Stimulated activated naive CD8-positive, alpha-beta T cell treated with anti-CD3 and anti-CD28 coated beads, Interleukin-15, Interleukin-2, amounts not matched to agents 100 U/mL and 50 U/mL, for 24 hours (primary cell): ENCODE data around the gene FGF10.

Experiments used
- ATAC-seq: fragments of 150-1000 bp; cut with Tn5 transposase; one replicate; pipeline ENCODE4 v1.10.0; 2021
- DNase-seq: peaks from one replicate; pipeline ENCODE4 v3.0.0; 2021

FGF10 gene

DNA sequence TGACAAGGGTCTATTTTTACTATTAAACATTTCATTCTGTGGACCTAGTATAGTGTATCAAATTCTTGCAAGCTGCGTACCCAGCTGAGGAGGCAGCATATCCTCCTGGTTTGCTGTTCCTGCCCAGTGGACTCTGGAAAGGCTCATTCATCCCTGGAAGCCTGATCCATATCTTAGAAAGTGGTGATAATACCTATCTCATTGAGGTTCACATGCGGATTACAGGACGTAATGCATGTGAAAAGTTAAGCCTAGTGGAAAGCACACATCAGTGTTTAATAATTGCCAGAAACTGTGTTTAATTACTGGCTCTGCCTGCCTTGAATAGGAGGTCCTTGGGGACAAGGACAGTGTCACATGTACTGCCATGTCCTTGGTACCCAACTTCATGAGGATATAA is 132.0 kb downstream of the FGF10 start:
- DNase-seq (no peak), ATAC-seq (no peak)
